SK-N-SH (cell line): ENCODE results near the gene LGALS3BP. TPM values are rescaled to one million over a fixed set of nuclear protein-coding genes. Genes with fewer than 3 reads are reported as not detected.

Experiments
- CHD2 ChIP-seq: fragments of 150-350 bp; IDR thresholded peaks from 2 replicates; pipeline ENCODE4 v1.6.1; 2018; ENCODE audit warnings: low read length; ENCODE audit not compliant: partially characterized antibody
- EP300 ChIP-seq, 2 experiments: IDR thresholded peaks; 2 replicates each; pipeline versions ENCODE4 v1.4.0 to v1.6.1; 2012; ENCODE audit warnings: borderline replicate concordance in 1 of 2, low read depth in 1 of 2, low read length in 1 of 2
- FOSL2 ChIP-seq: IDR thresholded peaks from 2 replicates; pipeline ENCODE4 v1.4.0; 2012; ENCODE audit warnings: low read depth, mild to moderate bottlenecking, moderate library complexity, borderline replicate concordance
- FOXJ3 ChIP-seq: sonication (generic); formaldehyde crosslinking; IDR thresholded peaks from 2 replicates; pipeline ENCODE4 v1.5.1; 2020; ENCODE audit warnings: mild to moderate bottlenecking, missing genetic modification reagents
- FOXM1 ChIP-seq: IDR thresholded peaks from 2 replicates; pipeline ENCODE4 v1.4.0; 2012; ENCODE audit warnings: low read depth, mild to moderate bottlenecking
- GABPA ChIP-seq: IDR thresholded peaks from 2 replicates; pipeline ENCODE4 v1.4.0; 2012; ENCODE audit warnings: low read depth, mild to moderate bottlenecking
- GATA2 ChIP-seq: sonication (generic); formaldehyde crosslinking; IDR thresholded peaks from 2 replicates; pipeline ENCODE4 v1.5.0; 2020; ENCODE audit warnings: mild to moderate bottlenecking, missing genetic modification reagents
- IRF3 ChIP-seq: fragments of 150-350 bp; IDR thresholded peaks from 2 replicates; pipeline ENCODE4 v1.6.1; 2016; ENCODE audit warnings: mild to moderate bottlenecking, low read depth, low read length
- MAX ChIP-seq: IDR thresholded peaks from 2 replicates; pipeline ENCODE4 v1.4.0; 2012; ENCODE audit warnings: low read depth
- NRF1 ChIP-seq: IDR thresholded peaks from 2 replicates; pipeline ENCODE4 v1.6.1; 2012; ENCODE audit warnings: low read depth, mild to moderate bottlenecking, low read length
- RAD21 ChIP-seq: IDR thresholded peaks from 2 replicates; pipeline ENCODE4 v1.6.1; 2012; ENCODE audit warnings: mild to moderate bottlenecking, low read length
- REST ChIP-seq: IDR thresholded peaks from 2 replicates; pipeline ENCODE4 v1.6.1; 2012; ENCODE audit warnings: mild to moderate bottlenecking, low read depth, low read length, moderate library complexity
- RFX5 ChIP-seq: IDR thresholded peaks from 2 replicates; pipeline ENCODE4 v1.6.1; 2012; ENCODE audit warnings: mild to moderate bottlenecking, improper control_type of control experiment, low read length
- RXRA ChIP-seq: IDR thresholded peaks from 2 replicates; pipeline ENCODE4 v1.4.0; 2012; ENCODE audit warnings: low read depth, mild to moderate bottlenecking, borderline replicate concordance
- SIN3A ChIP-seq: IDR thresholded peaks from 2 replicates; pipeline ENCODE4 v1.6.1; 2012; ENCODE audit warnings: low read depth, mild to moderate bottlenecking, low read length, moderate library complexity, borderline replicate concordance
- TAF1 ChIP-seq: IDR thresholded peaks from 2 replicates; pipeline ENCODE4 v1.6.1; 2012; ENCODE audit warnings: low read depth, mild to moderate bottlenecking, low read length, moderate library complexity, borderline replicate concordance
- TCF12 ChIP-seq: IDR thresholded peaks from 2 replicates; pipeline ENCODE4 v1.4.0; 2012
- USF2 ChIP-seq: fragments of 150-350 bp; IDR thresholded peaks from 2 replicates; pipeline ENCODE4 v1.6.1; 2017; ENCODE audit warnings: antibody characterized with exemption, low read length, low read depth, borderline replicate concordance
- YY1 ChIP-seq: IDR thresholded peaks from 2 replicates; pipeline ENCODE4 v1.4.0; 2012; ENCODE audit warnings: low read depth, mild to moderate bottlenecking
- polyA plus RNA-seq, 3 experiments: library from polyadenylated mRNA; depleted of rRNA; stranded (reverse); fragments of >200 nt; gene quantifications; 2 replicates each; pipeline ENCODE4 v1.2.3, GENCODE V29; 2012

Gene LGALS3BP
- polyA plus RNA-seq, 1 of the 3 experiments (the other 2 are of a cell fraction): 579 TPM

GRCh38 chr17:78933025-78933958 lies 46.4 kb downstream of the LGALS3BP start (continued):
- peak; percentile 72 for TF ChIP-seq REST
- TF ChIP-seq TCF12: peak; percentile 88
- no peak for TF ChIP-seq TAF1
- TF ChIP-seq FOSL2: peak; percentile 99
- no peak for TF ChIP-seq NRF1
- no peak for TF ChIP-seq RAD21
- TF ChIP-seq GABPA: no peak; the same call in 1 of the 2 replicates
- TF ChIP-seq FOXJ3 (CRISPR knock-in tag): no peak
- no peak; the same call in 1 of the 2 replicates for TF ChIP-seq YY1
- no peak for TF ChIP-seq GATA2 (CRISPR knock-in tag)
- TF ChIP-seq RXRA: peak; percentile 94; the same call in 1 of the 2 replicates
- TF ChIP-seq CHD2: no peak
- peak; percentile 23; the same call in 1 of the 2 replicates for TF ChIP-seq SIN3A
- peak in 1 of 2 experiments; percentile 87; a peak in 2 of 4 replicates for TF ChIP-seq EP300 (IDR thresholded peaks at IDR 0.05; ENCODE audit: borderline replicate concordance in 1 of 2, low read depth in 1 of 2, low read length in 1 of 2)
- no peak for TF ChIP-seq RFX5
- TF ChIP-seq IRF3: no peak
- TF ChIP-seq MAX: peak; percentile 84
- no peak for TF ChIP-seq USF2
- TF ChIP-seq FOXM1: no peak
